OCI-LY7 (cell line): ENCODE data around the gene ARHGEF3. TPM values are rescaled to one million over a fixed set of nuclear protein-coding genes. Genes with fewer than 3 reads are reported as not detected.
A peak's percentile ranks its signal among the peaks of the same experiment; 100 is the strongest.

ENCODE experiments used
- Bru-seq: library from RNA; stranded (reverse); fragments of 400-500 nt; gene quantifications from one replicate; lab custom pipeline; 2021; lab: Mats Ljungman, UMichigan
- BruChase-seq, 2 experiments: library from RNA; stranded (reverse); fragments of 400-500 nt; gene quantifications; one replicate each; lab custom pipeline; 2021; lab: Mats Ljungman, UMichigan
- BruUV-seq: library from RNA; stranded (reverse); fragments of 400-500 nt; replicated peaks from 2 replicates; lab custom pipeline; 2021; lab: Mats Ljungman, UMichigan
- CTCF ChIA-PET: fragments of 300-600 bp; sonication (Branson Sonifier 250); formaldehyde crosslinking; loops from one replicate; lab custom pipeline; 2022; ENCODE audit warnings: antibody characterized with exemption; ENCODE audit not compliant: unreplicated experiment; lab: Charles Lee
- POLR2A ChIA-PET: fragments of 300-600 bp; sonication (Branson Sonifier 250); formaldehyde crosslinking; loops from one replicate; lab custom pipeline; 2022; ENCODE audit warnings: antibody characterized with exemption; lab: Charles Lee
- DNase-seq: peaks from one replicate; pipeline ENCODE4 v3.0.0-alpha.2; 2015; ENCODE audit warnings: low spot score
- H2AFZ ChIP-seq: fragments of 200-600 bp; sonication (generic), shearing (Covaris generic); 2 replicates; pipeline ENCODE4 v1.6.1; 2014; ENCODE audit warnings: mild to moderate bottlenecking, antibody characterized with exemption, low read length, moderate library complexity
- H3K27ac ChIP-seq: fragments of 200-600 bp; sonication (generic); 2 replicates; pipeline ENCODE4 v1.5.1; 2014; ENCODE audit warnings: mixed run types, low read depth, mild to moderate bottlenecking, moderate library complexity, low read length, inconsistent platforms; ENCODE audit not compliant: poor library complexity, severe bottlenecking
- H3K36me3 ChIP-seq: fragments of 200-600 bp; sonication (generic); 2 replicates; pipeline ENCODE4 v1.6.1; 2014; ENCODE audit warnings: mild to moderate bottlenecking, antibody characterized with exemption, low read length, moderate library complexity, mixed read lengths; ENCODE audit not compliant: insufficient read depth
- H3K4me1 ChIP-seq: fragments of 200-600 bp; sonication (generic); 2 replicates; pipeline ENCODE4 v1.5.1; 2014; ENCODE audit warnings: mild to moderate bottlenecking, low read length; ENCODE audit not compliant: insufficient read depth, poor library complexity, severe bottlenecking
- H3K4me2 ChIP-seq: fragments of 200-600 bp; sonication (generic); 2 replicates; pipeline ENCODE4 v1.6.1; 2014; ENCODE audit warnings: mild to moderate bottlenecking, low read length
- H3K4me3 ChIP-seq: fragments of 200-600 bp; sonication (generic); 2 replicates; pipeline ENCODE4 v1.5.1; 2014; ENCODE audit warnings: mild to moderate bottlenecking, low read depth, low read length; ENCODE audit not compliant: poor library complexity, severe bottlenecking
- H3K79me2 ChIP-seq: fragments of 200-600 bp; sonication (generic); 2 replicates; pipeline ENCODE4 v1.6.1; 2016; ENCODE audit warnings: low read depth, mild to moderate bottlenecking, low read length, moderate library complexity, mixed read lengths; ENCODE audit not compliant: insufficient read depth
- H3K9me2 ChIP-seq: fragments of 200-600 bp; sonication (generic); 2 replicates; pipeline ENCODE4 v1.6.1; 2016; ENCODE audit warnings: mild to moderate bottlenecking, low read length, mixed read lengths; ENCODE audit not compliant: insufficient read depth
- H3K9me3 ChIP-seq: fragments of 200-600 bp; sonication (generic); 2 replicates; pipeline ENCODE4 v1.6.1; 2014; ENCODE audit warnings: mild to moderate bottlenecking, mixed run types, low read length, mixed read lengths
- H4K20me1 ChIP-seq: fragments of 200-600 bp; sonication (generic); 2 replicates; pipeline ENCODE4 v1.6.1; 2014; ENCODE audit warnings: mild to moderate bottlenecking, antibody characterized with exemption, low read length, moderate library complexity, mixed read lengths; ENCODE audit not compliant: insufficient read depth
- CTCF ChIP-seq: fragments of 200-600 bp; sonication (generic); conservative IDR thresholded peaks from 2 replicates; pipeline ENCODE4 v1.5.1; 2014; ENCODE audit warnings: mild to moderate bottlenecking, antibody characterized with exemption, low read length, moderate library complexity, mixed read lengths
- EZH2phosphoT487 ChIP-seq: fragments of 200-600 bp; sonication (generic); IDR thresholded peaks from 2 replicates; pipeline ENCODE4 v1.6.1; 2018; ENCODE audit warnings: low read depth, borderline replicate concordance, mild to moderate bottlenecking, mixed run types, antibody characterized with exemption, low read length, moderate library complexity, mixed read lengths
- intact Hi-C: fragments of 100-400 bp; cut with micrococcal nuclease; formaldehyde crosslinking; loops from one replicate; pipeline ENCODE4 v1.10.0; 2022; ENCODE audit not compliant: unreplicated experiment
- long read RNA-seq: library from polyadenylated mRNA; stranded (forward); transcript quantifications from one replicate; pipeline ENCODE4 v2.0.0, GENCODE V29; 2022
- total RNA-seq, 2 experiments: library from RNA; depleted of rRNA in 1 of 2; stranded (reverse); fragments of >200 nt in 1 of 2; shearing (Covaris generic) in 1 of 2; gene quantifications; 2 replicates each; pipeline ENCODE4 v1.2.3, GENCODE V29; 2014 to 2022

ARHGEF3 gene
- 10.8 and 14.1 TPM in 2 replicates for total RNA-seq (2014; rRNA removed; shearing (Covaris generic))
- total RNA-seq (2022) = 21.7 and 26.9 TPM in 2 replicates
- percentile 77 among the genes with signal in this experiment for Bru-seq, nascent RNA
- BruChase-seq, experiment 1, labeled RNA remaining after a 6-hour chase = percentile 65 among the genes with signal in this experiment
- percentile 60 among the genes with signal in this experiment for BruChase-seq, experiment 2, labeled RNA remaining after a 2-hour chase
- long read RNA-seq, transcript ARHGEF3-202 (13 exons, 3,639 nt) = minor isoform, 6 of 57 reads
- long read RNA-seq, transcript ARHGEF3-213 (11 exons, 1,994 nt) = major isoform, 22 of 57 reads
- long read RNA-seq, partial matches to known transcripts = 10 of 57 reads
- long read RNA-seq, other reads (novel, unspliced or antisense) = 19 of 57 reads

GRCh38 chr3:56801662-56802377 lies at the start of gene ARHGEF3:
TSS of gene ARHGEF3 (minus strand) at chr3:56801949. CDS start at chr3:56801798, 151 bp downstream.
- CTCF ChIA-PET = interaction anchor here (0.6 to 1.3 kb wide), 4 partner anchors 9 to 102 kb away, joined by 3 to 4 read pairs (median 3); no protein-coding TSS in a partner anchor
- H3K4me2 ChIP-seq = peak within 1 kb of the TSS; percentile 94
- H3K4me3 ChIP-seq = peak within 1 kb of the TSS; percentile 72
- H3K36me3 ChIP-seq = no peaks in the 10 kb centered on the region
- H3K4me1 ChIP-seq = peaks cover 44% of the 10 kb centered on the region
- H2AFZ ChIP-seq = no peak within 1 kb of the TSS
- peaks cover 17% of the 10 kb centered on the region; the same call in 1 of the 2 replicates for H3K79me2 ChIP-seq
- no peaks in the 10 kb centered on the region for H3K9me3 ChIP-seq
- H3K9me2 ChIP-seq = no peaks in the 10 kb centered on the region
- intact Hi-C loops = loop anchor here (2.0 to 10.0 kb wide), 2 partner anchors 117 to 273 kb away; no protein-coding TSS in a partner anchor
- BruUV-seq = no TSS peak
- TF ChIP-seq CTCF (peak; percentile 85), EZH2phosphoT487 (no peak)
- peaks cover 18% of the 10 kb centered on the region; the same call in 1 of the 2 replicates for H4K20me1 ChIP-seq
- peak within 1 kb of the TSS; percentile 47 for H3K27ac ChIP-seq
- POLR2A ChIA-PET = interaction anchor here (0.7 to 1.4 kb wide), 7 partner anchors 9 to 359 kb away, joined by 3 to 7 read pairs (median 3); no protein-coding TSS in a partner anchor
- peak; percentile 85 for DNase-seq

- Histone ChIP-seq H4K20me1 (no peaks in the 10 kb centered on the region), H2AFZ (no peak overlapping the region), H3K9me3 (peaks cover 4% of the 10 kb centered on the region; the same call in 1 of the 2 replicates), H3K4me2 (peak overlapping the region; percentile 29), H3K36me3 (peaks cover 4% of the 10 kb centered on the region; the same call in 1 of the 2 replicates), H3K4me1 (peaks cover 19% of the 10 kb centered on the region), H3K4me3 (no peak overlapping the region), H3K9me2 (no peaks in the 10 kb centered on the region), H3K27ac (no peak overlapping the region), H3K79me2 (no peaks in the 10 kb centered on the region)
- DNase-seq = no peak
- ChIA-PET CTCF (interaction anchor here (1.5 kb wide), 1 partner anchor 50 kb away, joined by 5 read pairs; no protein-coding TSS in a partner anchor), POLR2A (interaction anchor here (0.7 to 3.9 kb wide), 11 partner anchors 10 to 373 kb away, joined by 3 to 27 read pairs (median 3); no protein-coding TSS in a partner anchor)
- TF ChIP-seq EZH2phosphoT487 (no peak), CTCF (no peak)
- intact Hi-C loops = no loop called here
- BruUV-seq = no TSS peak
These were observed 47.9 kb upstream of the ARHGEF3 start for GRCh38 chr3:56849698-56850097.
